Body of pancreas (tissue), 4 donors: ENCODE results near the gene CCNL2.

Experiments
- POLR2A ChIP-seq, 3 donors: fragments of 450-650 bp; IDR thresholded peaks; one replicate each; pipeline ENCODE4 v1.6.1; 2016; ENCODE audit warnings: antibody characterized with exemption in 3 of 3, mild to moderate bottlenecking in 2 of 3
- TF ChIP-seq, protein P1 (sequence below), 7 experiments: fragments of 450-650 bp in 4 of 7; fragments of 200-600 bp in 3 of 7; sonication (generic) in 3 of 7; IDR thresholded peaks; one replicate each; pipeline ENCODE4 v1.5.1; 2016 to 2019; ENCODE audit warnings: antibody characterized with exemption in 7 of 7

DNA sequence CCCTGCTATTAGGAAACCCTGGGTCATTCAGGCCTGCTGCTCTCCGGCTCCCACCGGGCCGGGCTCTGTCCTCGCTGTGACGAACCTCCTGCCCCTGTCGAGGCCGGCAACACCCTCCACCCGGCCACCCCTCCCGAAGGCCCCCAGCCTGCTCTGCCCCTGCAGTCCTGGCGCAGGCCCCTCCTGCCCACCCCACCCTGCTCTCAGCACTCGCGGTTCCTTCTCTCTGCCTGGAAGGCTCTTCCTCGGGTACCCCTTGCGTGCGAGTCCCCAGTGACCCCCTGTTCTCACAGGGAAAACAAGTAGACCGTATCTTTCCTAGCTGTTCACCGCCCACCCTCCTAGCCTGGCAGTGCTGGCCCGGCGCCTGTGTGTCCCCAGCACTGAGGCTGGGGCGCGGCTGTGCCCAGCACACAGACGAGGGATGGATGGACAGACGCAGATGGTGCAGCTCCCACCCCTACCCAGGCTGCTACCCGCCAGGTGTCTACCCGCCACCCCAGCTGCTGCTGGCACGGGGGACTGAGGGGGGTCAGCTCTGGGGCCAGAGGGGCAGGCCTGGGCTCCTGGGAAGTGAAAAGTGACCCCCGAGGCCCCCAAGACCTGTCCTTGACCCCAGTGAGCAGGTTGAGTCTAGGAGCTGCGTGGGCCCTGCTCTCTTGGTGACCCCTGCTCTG, 33.3 kb upstream of the CCNL2 start:
- TF ChIP-seq, protein P1, sequence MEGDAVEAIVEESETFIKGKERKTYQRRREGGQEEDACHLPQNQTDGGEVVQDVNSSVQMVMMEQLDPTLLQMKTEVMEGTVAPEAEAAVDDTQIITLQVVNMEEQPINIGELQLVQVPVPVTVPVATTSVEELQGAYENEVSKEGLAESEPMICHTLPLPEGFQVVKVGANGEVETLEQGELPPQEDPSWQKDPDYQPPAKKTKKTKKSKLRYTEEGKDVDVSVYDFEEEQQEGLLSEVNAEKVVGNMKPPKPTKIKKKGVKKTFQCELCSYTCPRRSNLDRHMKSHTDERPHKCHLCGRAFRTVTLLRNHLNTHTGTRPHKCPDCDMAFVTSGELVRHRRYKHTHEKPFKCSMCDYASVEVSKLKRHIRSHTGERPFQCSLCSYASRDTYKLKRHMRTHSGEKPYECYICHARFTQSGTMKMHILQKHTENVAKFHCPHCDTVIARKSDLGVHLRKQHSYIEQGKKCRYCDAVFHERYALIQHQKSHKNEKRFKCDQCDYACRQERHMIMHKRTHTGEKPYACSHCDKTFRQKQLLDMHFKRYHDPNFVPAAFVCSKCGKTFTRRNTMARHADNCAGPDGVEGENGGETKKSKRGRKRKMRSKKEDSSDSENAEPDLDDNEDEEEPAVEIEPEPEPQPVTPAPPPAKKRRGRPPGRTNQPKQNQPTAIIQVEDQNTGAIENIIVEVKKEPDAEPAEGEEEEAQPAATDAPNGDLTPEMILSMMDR (IDR thresholded peaks at IDR 0.05): no peak
- TF ChIP-seq POLR2A (IDR thresholded peaks at IDR 0.05): no peak
